ENCODE results near the gene GTF2H2.
"Not testable (repeated sequence)": the region's sequence is repeated elsewhere in the genome, so short reads cannot be mapped to it uniquely, and the experiment has no call there.

The GTF2H2 gene

GRCh38 chr5:71067262-71067928 is at the start of gene GTF2H2:
GTF2H2 (minus strand) TSS chr5:71067676; CDS start chr5:71062763, 4,913 bp downstream.
- in situ Hi-C loops (cut with HindIII; ENCODE audit: low sequenced_read_pairs); DNase-seq (ENCODE audit: low read depth); H3K4me3 ChIP-seq (ENCODE audit: low read depth, low read length): not testable (repeated sequence)

DNA sequence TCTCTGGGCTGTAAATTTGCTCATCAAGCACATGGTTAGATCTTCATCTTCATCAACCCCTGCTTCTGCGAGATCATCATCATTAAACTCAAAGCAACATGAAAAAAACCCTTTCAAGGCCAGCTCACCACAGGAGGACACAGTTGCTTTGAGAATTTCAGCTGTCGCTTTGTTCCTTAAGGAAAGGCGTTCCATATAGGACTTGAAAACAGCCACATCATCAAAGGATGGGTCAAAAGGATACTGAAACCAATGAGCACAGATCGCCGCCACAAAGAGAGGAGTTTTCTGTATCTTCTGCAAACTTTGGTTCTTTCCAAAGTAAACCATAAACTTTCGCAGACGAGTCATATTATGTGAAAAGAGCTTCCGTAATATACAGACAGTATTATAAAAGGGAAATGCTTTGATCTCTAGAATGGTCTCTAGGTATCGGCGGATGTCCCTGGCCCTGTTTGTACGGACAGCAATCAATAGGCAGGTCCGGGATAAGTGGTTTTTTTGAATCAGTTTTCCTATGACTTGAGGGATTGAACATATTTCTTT is 42.3 kb upstream of the GTF2H2 start:
- H3K4me3 ChIP-seq (ENCODE audit: low read depth, low read length); DNase-seq (ENCODE audit: low read depth); in situ Hi-C loops (cut with HindIII; ENCODE audit: low sequenced_read_pairs): not testable (repeated sequence)

DNA sequence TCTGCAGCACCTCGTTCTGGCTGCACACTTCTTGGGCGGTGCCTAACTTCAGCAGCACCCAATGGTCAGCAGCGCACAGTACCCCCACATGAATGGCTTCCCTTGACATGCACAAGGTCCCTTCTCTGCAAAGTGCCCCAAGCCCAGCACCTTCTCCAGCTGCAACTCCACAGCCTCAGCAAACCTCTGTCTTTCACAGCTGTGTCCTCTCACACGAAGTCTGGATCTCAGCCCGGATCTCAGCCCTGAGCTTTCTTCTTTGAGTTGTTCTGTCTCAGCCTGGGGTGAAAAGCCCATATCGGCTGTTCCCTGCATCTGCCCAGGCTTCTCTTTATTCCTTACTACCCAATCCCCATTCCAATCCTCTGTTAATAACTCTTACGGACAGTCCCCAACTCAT is 32.5 kb upstream of the GTF2H2 start:
- DNase-seq (ENCODE audit: low read depth); in situ Hi-C loops (cut with HindIII; ENCODE audit: low sequenced_read_pairs); H3K4me3 ChIP-seq (ENCODE audit: low read depth, low read length): not testable (repeated sequence)

- in situ Hi-C loops (cut with HindIII; ENCODE audit: low sequenced_read_pairs); DNase-seq (ENCODE audit: low read depth); H3K4me3 ChIP-seq (ENCODE audit: low read depth, low read length): not testable (repeated sequence)
These were observed 30.4 kb upstream of the GTF2H2 start for GRCh38 chr5:71097930-71098203.

DNA sequence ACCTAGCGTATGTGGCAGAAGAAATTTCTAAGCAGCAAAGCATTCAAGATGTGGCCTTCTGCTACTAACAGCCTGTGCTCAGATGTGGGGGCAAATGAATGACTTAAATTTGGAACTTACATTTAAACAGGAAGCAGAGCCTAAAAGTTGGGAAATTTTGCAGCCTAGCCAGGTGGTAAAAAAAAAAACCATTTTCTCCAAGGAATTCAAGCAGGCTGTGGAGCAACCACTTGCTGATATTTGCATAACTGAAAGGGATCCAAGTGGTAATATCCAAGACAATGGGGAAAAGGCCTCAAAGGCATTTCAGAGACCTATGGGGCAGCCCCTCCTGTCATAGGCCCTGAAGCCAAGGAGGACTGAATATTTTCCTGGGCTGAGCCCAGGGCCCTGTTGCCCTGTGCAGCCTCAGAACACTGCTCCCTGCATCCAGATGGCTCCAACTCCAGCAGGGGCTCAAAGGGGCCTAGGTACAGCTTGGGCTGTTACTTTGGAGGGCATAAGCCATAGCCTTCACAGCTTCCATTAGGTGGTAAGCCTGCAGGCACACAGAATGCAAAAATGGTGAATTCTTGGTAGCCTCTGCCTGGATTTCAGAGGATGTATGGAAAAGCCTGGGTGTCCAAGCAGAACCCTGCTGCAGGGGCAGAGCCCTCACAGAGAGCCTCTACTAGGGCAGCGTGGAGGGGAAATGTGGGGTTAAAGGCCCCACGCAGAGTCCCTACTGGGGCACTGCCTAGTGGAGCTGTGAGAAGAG is 29.9 kb upstream of the GTF2H2 start:
- H3K4me3 ChIP-seq (ENCODE audit: low read depth, low read length); in situ Hi-C loops (cut with HindIII; ENCODE audit: low sequenced_read_pairs); DNase-seq (ENCODE audit: low read depth): not testable (repeated sequence)

- H3K4me3 ChIP-seq (ENCODE audit: low read depth, low read length); DNase-seq (ENCODE audit: low read depth); in situ Hi-C loops (cut with HindIII; ENCODE audit: low sequenced_read_pairs): not testable (repeated sequence)
These were observed 22.3 kb upstream of the GTF2H2 start for GRCh38 chr5:71089773-71090172.

DNA sequence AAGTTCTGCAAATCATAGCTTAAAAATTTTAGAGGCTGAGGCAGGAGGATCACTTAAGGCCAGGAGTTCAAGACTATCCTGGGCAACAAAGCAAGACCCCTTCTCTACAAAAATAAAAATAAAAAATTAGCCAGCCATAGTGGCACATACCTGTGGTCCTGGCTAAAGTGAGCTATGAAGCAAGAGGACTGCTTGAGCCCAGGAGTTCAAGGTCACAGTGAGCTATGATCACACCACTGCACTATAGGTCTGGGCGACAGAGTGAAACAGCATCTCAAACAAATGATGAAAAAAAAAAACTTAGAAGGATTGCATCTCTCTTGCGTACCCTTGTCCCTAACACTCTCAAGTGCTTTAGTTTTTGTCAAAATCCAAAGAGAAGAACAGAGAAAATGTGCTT is 21.3 kb upstream of the GTF2H2 start:
- in situ Hi-C loops (cut with HindIII; ENCODE audit: low sequenced_read_pairs); H3K4me3 ChIP-seq (ENCODE audit: low read depth, low read length); DNase-seq (ENCODE audit: low read depth): not testable (repeated sequence)

GRCh38 chr5:71086145-71086544 is 18.7 kb upstream of the GTF2H2 start:
- H3K4me3 ChIP-seq (ENCODE audit: low read depth, low read length); DNase-seq (ENCODE audit: low read depth); in situ Hi-C loops (cut with HindIII; ENCODE audit: low sequenced_read_pairs): not testable (repeated sequence)

DNA sequence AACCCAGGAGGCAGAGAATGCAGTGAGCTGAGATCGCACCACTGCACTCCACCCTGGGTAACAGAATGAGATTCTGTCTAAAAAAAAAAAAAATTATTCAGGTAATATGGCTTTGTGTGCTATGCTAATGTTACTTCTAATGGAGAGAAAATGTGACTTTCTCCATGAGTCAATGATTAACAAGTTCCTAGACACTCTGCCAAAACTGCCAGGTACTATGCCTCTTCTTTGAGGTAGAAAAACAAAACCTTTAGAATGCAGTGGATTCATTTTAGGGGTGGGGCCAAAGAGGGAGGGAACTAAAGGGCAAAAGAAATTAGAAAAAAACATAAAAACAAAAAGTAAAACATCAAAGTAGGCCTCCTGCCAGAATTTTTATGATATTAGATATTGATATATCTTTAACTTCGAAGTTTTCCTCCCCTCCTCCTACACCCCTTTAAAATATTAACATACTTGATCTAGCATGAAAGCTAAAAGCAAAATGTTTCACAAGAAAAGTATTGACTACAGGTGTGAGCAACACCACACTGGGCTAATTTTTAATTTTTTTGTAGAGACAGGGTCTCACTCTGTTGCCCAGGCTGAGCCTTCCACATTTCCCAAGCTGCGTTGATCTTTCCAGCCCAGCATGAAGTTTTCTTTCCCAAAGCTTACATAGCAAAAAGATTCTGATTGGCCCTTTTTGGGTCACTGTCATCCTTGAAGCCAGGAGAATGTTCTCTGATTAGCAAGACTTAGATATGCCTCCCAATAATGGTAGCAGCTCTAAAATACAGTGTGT is 17.0 kb upstream of the GTF2H2 start:
- DNase-seq (ENCODE audit: low read depth); H3K4me3 ChIP-seq (ENCODE audit: low read depth, low read length); in situ Hi-C loops (cut with HindIII; ENCODE audit: low sequenced_read_pairs): not testable (repeated sequence)

DNA sequence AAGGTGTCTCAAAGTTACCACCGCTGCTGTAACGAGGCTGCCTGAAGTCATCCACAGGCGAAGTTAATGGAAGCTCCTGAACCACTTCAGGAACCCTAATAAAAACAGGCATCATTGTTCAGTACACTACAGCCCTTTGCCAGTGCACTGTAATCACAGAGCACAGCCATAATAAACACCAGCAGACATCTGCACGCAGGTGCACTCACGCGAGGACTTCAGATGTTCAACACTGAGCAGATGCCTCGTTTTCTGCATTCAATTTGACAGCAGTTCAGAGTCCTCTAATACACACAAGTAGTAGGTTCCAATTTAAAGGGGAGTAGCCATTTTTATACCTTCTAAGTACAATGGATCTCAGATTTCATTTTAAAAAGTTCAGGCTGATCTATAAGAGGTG is 15.4 kb upstream of the GTF2H2 start:
- DNase-seq (ENCODE audit: low read depth); H3K4me3 ChIP-seq (ENCODE audit: low read depth, low read length); in situ Hi-C loops (cut with HindIII; ENCODE audit: low sequenced_read_pairs): not testable (repeated sequence)

DNA sequence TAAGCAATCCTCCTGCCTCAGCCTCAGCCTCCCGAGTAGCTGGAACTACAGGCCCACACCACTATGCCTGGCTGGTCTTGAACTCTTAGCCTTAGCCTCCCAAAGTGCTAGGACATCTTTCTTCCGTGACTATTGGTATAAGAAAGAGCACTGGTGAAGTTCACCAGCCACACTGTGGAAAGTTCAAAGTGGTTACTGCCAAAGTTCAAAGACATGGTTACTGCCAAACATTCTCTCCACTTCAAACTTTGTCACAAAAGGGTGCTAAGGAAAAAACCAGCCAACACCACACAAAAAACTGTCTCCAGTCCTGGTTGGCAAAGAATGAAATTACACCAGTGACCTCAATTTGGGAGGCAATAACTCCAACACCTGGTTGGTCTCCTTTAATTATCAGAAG is 14.9 kb upstream of the GTF2H2 start:
- H3K4me3 ChIP-seq (ENCODE audit: low read depth, low read length); in situ Hi-C loops (cut with HindIII; ENCODE audit: low sequenced_read_pairs); DNase-seq (ENCODE audit: low read depth): not testable (repeated sequence)

DNA sequence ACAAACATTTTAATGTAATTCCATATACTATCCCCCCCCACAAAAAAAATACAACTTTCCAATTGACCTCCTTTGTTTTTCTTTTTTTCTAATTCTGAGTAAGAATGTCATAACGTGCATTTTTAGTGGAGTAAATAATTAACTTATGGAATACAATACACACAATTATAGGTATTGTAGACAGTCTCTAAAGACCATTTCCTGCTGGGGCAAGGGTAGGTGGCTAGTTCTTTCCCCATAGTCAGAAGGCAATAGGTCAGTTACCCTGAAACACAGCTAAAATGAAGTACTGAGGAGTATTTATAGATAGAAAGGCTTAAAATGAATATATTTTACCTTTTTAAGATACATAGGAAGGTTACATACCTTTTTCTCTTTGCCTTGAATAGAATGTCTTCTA is 6.2 kb downstream of the GTF2H2 start:
- in situ Hi-C loops (cut with HindIII; ENCODE audit: low sequenced_read_pairs); DNase-seq (ENCODE audit: low read depth); H3K4me3 ChIP-seq (ENCODE audit: low read depth, low read length): not testable (repeated sequence)

- in situ Hi-C loops (cut with HindIII; ENCODE audit: low sequenced_read_pairs); DNase-seq (ENCODE audit: low read depth): not testable (repeated sequence)
These were observed 8.1 kb downstream of the GTF2H2 start for GRCh38 chr5:71059426-71059825.

DNA sequence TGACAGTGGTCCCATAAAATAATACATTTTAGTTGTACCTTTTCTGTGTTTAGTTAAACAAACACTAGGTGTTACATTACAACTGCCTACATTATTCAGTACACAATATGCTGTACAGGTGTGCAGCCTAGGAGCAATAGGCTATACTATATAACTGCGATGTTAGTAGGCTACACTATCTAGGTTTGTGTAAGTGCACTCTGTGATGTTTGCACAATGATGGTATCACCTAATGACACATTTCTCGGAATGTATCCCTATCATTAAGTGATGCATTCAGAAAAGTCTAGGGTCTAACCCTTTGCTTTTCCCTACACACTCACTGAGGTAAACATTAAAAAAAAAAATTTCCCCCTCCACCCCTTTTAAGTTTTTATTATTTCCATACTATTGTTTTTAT is 22.7 kb downstream of the GTF2H2 start:
- H3K4me3 ChIP-seq (ENCODE audit: low read depth, low read length); in situ Hi-C loops (cut with HindIII; ENCODE audit: low sequenced_read_pairs); DNase-seq (ENCODE audit: low read depth): not testable (repeated sequence)

More at GRCh38 chr5:71059426-71059825, 8.1 kb downstream of the GTF2H2 start:
- not testable (repeated sequence) for H3K4me3 ChIP-seq (ENCODE audit: low read depth, low read length)

- in situ Hi-C loops (cut with HindIII; ENCODE audit: low sequenced_read_pairs); DNase-seq (ENCODE audit: low read depth); H3K4me3 ChIP-seq (ENCODE audit: low read depth, low read length): not testable (repeated sequence)
These were observed 23.3 kb downstream of the GTF2H2 start for GRCh38 chr5:71044128-71044527.

DNA sequence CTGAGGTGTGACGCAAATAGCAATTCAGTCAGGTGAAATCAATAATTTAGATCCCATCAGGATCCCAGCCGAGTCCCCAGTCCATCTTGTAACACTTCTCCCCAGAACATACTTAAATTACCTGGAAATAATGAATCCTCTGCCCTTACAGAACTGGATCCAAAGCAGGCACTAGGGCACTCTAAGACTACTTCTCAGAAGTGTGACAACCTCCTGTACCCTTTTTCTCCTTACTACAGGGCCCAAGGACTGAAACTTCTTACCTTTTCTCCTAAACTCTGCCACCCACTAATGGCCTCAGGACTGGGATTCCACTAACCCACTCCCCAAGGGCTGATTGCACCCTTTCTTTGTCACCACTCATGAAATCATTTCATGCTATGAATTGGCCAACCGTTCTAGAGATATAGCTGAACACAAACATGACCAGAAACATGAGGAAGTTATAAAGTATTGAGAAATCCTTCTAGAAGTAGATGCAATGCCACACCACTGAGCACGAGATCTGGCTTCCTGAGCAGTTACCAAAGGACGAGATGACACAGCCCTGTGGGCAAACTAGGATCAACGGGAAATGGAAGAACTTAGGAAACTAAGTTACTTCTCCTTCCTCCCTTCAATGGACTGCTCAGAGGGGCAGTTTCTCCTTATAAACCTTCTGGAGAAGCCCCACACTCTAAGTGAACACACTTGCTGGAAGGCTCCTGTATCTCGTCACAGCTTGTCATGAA is 36.3 kb downstream of the GTF2H2 start:
- in situ Hi-C loops (cut with HindIII; ENCODE audit: low sequenced_read_pairs); DNase-seq (ENCODE audit: low read depth): not testable (repeated sequence)

More for the DNA sequence above, 36.3 kb downstream of the GTF2H2 start:
- H3K4me3 ChIP-seq (ENCODE audit: low read depth, low read length): not testable (repeated sequence)

Measured in astrocyte of the cerebellum (primary cell).